Transverse colon (tissue), 4 donors: Measurements from ENCODE around the gene ZFHX2.

Experiments used
- CTCF ChIP-seq, 5 experiments: fragments of 200-600 bp in 3 of 5; fragments of 450-650 bp in 2 of 5; sonication (generic) in 3 of 5; IDR thresholded peaks; 1 replicate in 2 of 5; 2 replicates in 3 of 5; pipeline ENCODE4 v1.5.1; 2016 to 2017; ENCODE audit warnings: antibody characterized with exemption in 5 of 5, inconsistent platforms in 3 of 5, mild to moderate bottlenecking in 2 of 5, moderate library complexity in 1 of 5
- EP300 ChIP-seq: sonication (generic); formaldehyde crosslinking; IDR thresholded peaks from one replicate; pipeline ENCODE4 v1.6.1; 2017; ENCODE audit warnings: antibody characterized with exemption, low read depth
- POLR2AphosphoS5 ChIP-seq, 3 donors: sonication (generic); formaldehyde crosslinking; IDR thresholded peaks; one replicate each; pipeline ENCODE4 v1.6.1; 2016; ENCODE audit warnings: antibody characterized with exemption in 3 of 3

DNA sequence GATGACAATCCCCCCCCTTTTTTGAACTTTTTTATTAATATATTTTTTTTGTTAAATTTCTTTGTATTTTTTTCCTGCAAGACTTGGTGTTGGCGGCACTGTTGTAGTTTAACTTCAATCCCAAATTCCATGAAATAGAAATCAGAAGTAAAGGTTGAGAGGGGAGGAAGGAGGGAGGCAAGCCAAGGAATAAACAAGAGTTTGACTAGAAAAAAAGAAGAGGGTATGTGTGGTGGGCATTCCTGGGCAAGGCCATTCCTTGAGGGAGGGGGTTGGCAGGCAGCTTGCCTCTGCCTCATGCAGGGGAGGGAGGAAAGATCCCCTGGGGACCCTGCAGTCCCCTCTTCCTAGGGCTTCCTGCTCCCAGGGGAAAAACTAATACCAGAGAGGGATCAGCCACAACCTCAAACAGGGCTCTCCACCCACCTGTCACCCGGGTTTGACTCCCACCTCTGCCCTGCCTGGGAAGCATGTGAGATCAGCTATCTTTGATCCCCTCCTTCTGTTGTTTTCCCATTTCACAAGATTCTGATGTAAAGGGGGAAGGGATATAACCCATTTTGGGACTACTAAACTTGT lies 16.5 kb upstream of the ZFHX2 start:
- no peak for TF ChIP-seq CTCF (IDR thresholded peaks at IDR 0.05)
- TF ChIP-seq EP300 = no peak
- TF ChIP-seq POLR2AphosphoS5 (IDR thresholded peaks at IDR 0.05) = no peak
